ENCODE measurements around the gene KRT8. TPM values are rescaled to one million over a fixed set of nuclear protein-coding genes. Genes with fewer than 3 reads are reported as not detected.

Gene KRT8
- total RNA-seq, 1 experiment from 2014 or later, result 54.8 TPM

- peak; percentile 91 for DNase-seq (ENCODE audit: low read depth)
Measured at GRCh38 chr12:52847335-52848102, 57.4 kb downstream of the KRT8 start.

Other genes with a start within 250 kb of the KRT8 start
- gene KRT1, start 224.7 kb downstream of the KRT8 start, total RNA-seq (2014; rRNA removed; shearing (Covaris generic)), result not detected in 2 replicates
- not detected in 2 replicates for gene KRT77, start 201.6 kb downstream of the KRT8 start, total RNA-seq (2014; rRNA removed; shearing (Covaris generic))
- not detected in 2 replicates for gene KRT76, start 127.7 kb downstream of the KRT8 start, total RNA-seq (2014; rRNA removed; shearing (Covaris generic))
- gene KRT3, start 109.0 kb downstream of the KRT8 start, total RNA-seq (2014; rRNA removed; shearing (Covaris generic)), result not detected in 2 replicates
- not detected in 2 replicates for gene KRT4, start 91.0 kb downstream of the KRT8 start, total RNA-seq (2014; rRNA removed; shearing (Covaris generic))
- not detected in 2 replicates for gene KRT79, start 70.8 kb downstream of the KRT8 start, total RNA-seq (2014; rRNA removed; shearing (Covaris generic))
- 0.22 TPM in 1 of 2 replicates, not detected in the other for gene KRT78, start 56.1 kb downstream of the KRT8 start, total RNA-seq (2014; rRNA removed; shearing (Covaris generic))
- gene KRT18, start 44.0 kb upstream of the KRT8 start, total RNA-seq (2014; rRNA removed; shearing (Covaris generic)), result 643 and 924 TPM in 2 replicates
- 248 and 279 TPM in 2 replicates for gene EIF4B, start 101.4 kb upstream of the KRT8 start, total RNA-seq (2014; rRNA removed; shearing (Covaris generic))
- 31.1 and 39.9 TPM in 2 replicates for gene TNS2, start 145.0 kb upstream of the KRT8 start, total RNA-seq (2014; rRNA removed; shearing (Covaris generic))
- gene SPRYD3, start 174.3 kb upstream of the KRT8 start, total RNA-seq (2014; rRNA removed; shearing (Covaris generic)), result 11.2 and 15.4 TPM in 2 replicates
- gene IGFBP6, start 192.6 kb upstream of the KRT8 start, total RNA-seq (2014; rRNA removed; shearing (Covaris generic)), result 318 and 394 TPM in 2 replicates
- 0.22 TPM in 1 of 2 replicates, not detected in the other for gene SOAT2, start 198.4 kb upstream of the KRT8 start, total RNA-seq (2014; rRNA removed; shearing (Covaris generic))